Neural cell (in vitro differentiated cells): ENCODE measurements around the gene HSPB2. TPM values are rescaled to one million over a fixed set of nuclear protein-coding genes. Genes with fewer than 3 reads are reported as not detected.

ENCODE experiments used
- H2AFZ ChIP-seq: fragments of 200-600, 300-800 bp; sonication (generic), shearing (Covaris generic); 2 replicates; pipeline ENCODE4 v1.6.0; 2014; ENCODE audit warnings: low read depth, mild to moderate bottlenecking, antibody characterized with exemption, low read length, moderate library complexity
- H3F3A ChIP-seq: fragments of 200-600 bp; shearing (Covaris generic); 2 replicates; pipeline ENCODE4 v1.6.1; 2016; ENCODE audit warnings: mild to moderate bottlenecking, moderate library complexity, mixed read lengths, antibody characterized with exemption, low read length; ENCODE audit not compliant: insufficient read depth, poor library complexity, severe bottlenecking
- H3K27ac ChIP-seq: fragments of 200-600, 300-800 bp; sonication (generic), shearing (Covaris generic); 2 replicates; pipeline ENCODE4 v1.5.1; 2014; ENCODE audit warnings: mild to moderate bottlenecking, low read length, moderate library complexity
- H3K27me3 ChIP-seq: fragments of 300-800, 200-600 bp; sonication (generic), shearing (Covaris generic); 2 replicates; pipeline ENCODE4 v1.6.0; 2014; ENCODE audit warnings: mild to moderate bottlenecking, low read depth, low read length, moderate library complexity; ENCODE audit not compliant: insufficient read depth
- H3K36me3 ChIP-seq: fragments of 300-800, 200-600 bp; sonication (generic), shearing (Covaris generic); 2 replicates; pipeline ENCODE4 v1.5.1; 2014; ENCODE audit warnings: mild to moderate bottlenecking, antibody characterized with exemption, low read length, moderate library complexity; ENCODE audit not compliant: insufficient read depth
- H3K4me2 ChIP-seq: fragments of 300-800, 200-600 bp; sonication (generic), shearing (Covaris generic); 2 replicates; pipeline ENCODE4 v1.6.0; 2014; ENCODE audit warnings: mild to moderate bottlenecking, low read length
- H3K4me3 ChIP-seq: fragments of 300-800, 200-600 bp; sonication (generic), shearing (Covaris generic); 2 replicates; pipeline ENCODE4 v1.5.1; 2014; ENCODE audit warnings: mild to moderate bottlenecking, low read length, moderate library complexity
- H3K79me2 ChIP-seq: fragments of 200-600 bp; shearing (Covaris generic); replicated peaks from 2 replicates; pipeline ENCODE4 v1.6.0; 2014; ENCODE audit warnings: mild to moderate bottlenecking, low read length, moderate library complexity; ENCODE audit not compliant: insufficient read depth
- H3K9ac ChIP-seq: fragments of 300-800, 200-600 bp; sonication (generic), shearing (Covaris generic); 2 replicates; pipeline ENCODE4 v1.6.1; 2016; ENCODE audit warnings: mild to moderate bottlenecking, low read length, mixed read lengths
- H3K9me2 ChIP-seq: fragments of 200-600 bp; shearing (Covaris generic); 2 replicates; pipeline ENCODE4 v1.6.1; 2016; ENCODE audit warnings: mild to moderate bottlenecking, low read length, mixed read lengths; ENCODE audit not compliant: insufficient read depth
- H3K9me3 ChIP-seq: fragments of 200-600, 300-800 bp; sonication (generic), shearing (Covaris generic); 2 replicates; pipeline ENCODE4 v1.6.1; 2016; ENCODE audit warnings: mild to moderate bottlenecking, mixed run types, low read length, moderate library complexity, mixed read lengths
- H4K20me1 ChIP-seq: fragments of 200-600 bp; shearing (Covaris generic); 2 replicates; pipeline ENCODE4 v1.6.1; 2016; ENCODE audit warnings: mild to moderate bottlenecking, mixed run types; ENCODE audit not compliant: insufficient read depth
- EP300 ChIP-seq: fragments of 450-650 bp; conservative IDR thresholded peaks from 2 replicates; pipeline ENCODE4 v1.6.1; 2014; ENCODE audit warnings: antibody characterized with exemption, mild to moderate bottlenecking, moderate library complexity; ENCODE audit not compliant: poor library complexity, severe bottlenecking
- EZH2 ChIP-seq: fragments of 200-600, 300-800 bp; shearing (Covaris generic), sonication (generic); IDR thresholded peaks from 2 replicates; pipeline ENCODE4 v1.6.1; 2014; ENCODE audit warnings: antibody characterized with exemption, low read length, borderline replicate concordance, mild to moderate bottlenecking; ENCODE audit not compliant: insufficient read depth, poor library complexity, severe bottlenecking
- MXI1 ChIP-seq: fragments of 450-650 bp; conservative IDR thresholded peaks from 2 replicates; pipeline ENCODE4 v1.6.1; 2014; ENCODE audit warnings: antibody characterized with exemption, mild to moderate bottlenecking; ENCODE audit not compliant: poor library complexity, severe bottlenecking
- POLR2AphosphoS5 ChIP-seq: IDR thresholded peaks from 2 replicates; pipeline ENCODE4 v1.6.1; 2012
- RAD21 ChIP-seq: fragments of 450-650 bp; conservative IDR thresholded peaks from 2 replicates; pipeline ENCODE4 v1.6.1; 2014; ENCODE audit warnings: antibody characterized with exemption, mild to moderate bottlenecking, moderate library complexity
- REST ChIP-seq: IDR thresholded peaks from 2 replicates; pipeline ENCODE4 v1.6.1; 2012; ENCODE audit warnings: borderline replicate concordance
- SMC3 ChIP-seq: fragments of 450-650 bp; conservative IDR thresholded peaks from 2 replicates; pipeline ENCODE4 v1.6.1; 2014; ENCODE audit warnings: antibody characterized with exemption, mild to moderate bottlenecking, moderate library complexity; ENCODE audit not compliant: poor library complexity
- TAF1 ChIP-seq: IDR thresholded peaks from 2 replicates; pipeline ENCODE4 v1.6.1; 2012; ENCODE audit warnings: low read depth
- polyA plus RNA-seq: library from polyadenylated mRNA; depleted of rRNA; stranded (reverse); fragments of >200 nt; gene quantifications from 2 replicates; pipeline ENCODE4 v1.2.3, GENCODE V29; 2014
- TF ChIP-seq, protein P1 (sequence below): fragments of 450-650 bp; IDR thresholded peaks from 2 replicates; pipeline ENCODE4 v1.5.1; 2014; ENCODE audit warnings: antibody characterized with exemption, mild to moderate bottlenecking, moderate library complexity; ENCODE audit not compliant: poor library complexity, severe bottlenecking

HSPB2 gene
- polyA plus RNA-seq, 1 donor from 2014 or later, result not detected

DNA sequence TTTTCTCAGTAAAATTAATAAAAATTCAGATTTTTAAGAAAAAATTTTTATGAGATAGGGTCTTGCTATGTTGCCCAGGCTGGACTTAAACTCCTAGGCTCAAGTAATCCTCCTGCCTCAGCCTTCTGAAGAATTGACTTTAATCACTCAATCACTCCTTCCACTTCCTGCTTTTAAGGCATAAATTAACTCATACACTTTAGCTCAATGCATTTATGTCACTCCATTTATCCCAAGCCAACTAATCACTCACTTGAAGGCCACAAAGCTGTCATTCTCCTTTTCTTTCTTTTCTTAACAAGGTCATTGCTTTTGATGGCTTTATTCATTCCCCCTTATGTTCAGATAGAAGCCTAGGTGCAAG, 42.0 kb upstream of the HSPB2 start:
- Histone ChIP-seq H3F3A (peaks cover 3% of the 10 kb centered on the region), H3K4me2 (peak overlapping the region; percentile 64), H3K4me3 (peak overlapping the region; percentile 77), H3K27me3 (no peaks in the 10 kb centered on the region), H3K9me3 (no peaks in the 10 kb centered on the region), H2AFZ (peak overlapping the region; percentile 71), H3K9ac (peak overlapping the region; percentile 81), H3K36me3 (no peaks in the 10 kb centered on the region), H4K20me1 (no peaks in the 10 kb centered on the region), H3K9me2 (no peaks in the 10 kb centered on the region), H3K79me2 (peaks cover 16% of the 10 kb centered on the region), H3K27ac (peak overlapping the region; percentile 80)
- TF ChIP-seq REST (no peak), EP300 (no peak), TAF1 (no peak), RAD21 (no peak), POLR2AphosphoS5 (no peak), MXI1 (no peak), EZH2 (no peak), SMC3 (no peak)
- TF ChIP-seq, protein P1, sequence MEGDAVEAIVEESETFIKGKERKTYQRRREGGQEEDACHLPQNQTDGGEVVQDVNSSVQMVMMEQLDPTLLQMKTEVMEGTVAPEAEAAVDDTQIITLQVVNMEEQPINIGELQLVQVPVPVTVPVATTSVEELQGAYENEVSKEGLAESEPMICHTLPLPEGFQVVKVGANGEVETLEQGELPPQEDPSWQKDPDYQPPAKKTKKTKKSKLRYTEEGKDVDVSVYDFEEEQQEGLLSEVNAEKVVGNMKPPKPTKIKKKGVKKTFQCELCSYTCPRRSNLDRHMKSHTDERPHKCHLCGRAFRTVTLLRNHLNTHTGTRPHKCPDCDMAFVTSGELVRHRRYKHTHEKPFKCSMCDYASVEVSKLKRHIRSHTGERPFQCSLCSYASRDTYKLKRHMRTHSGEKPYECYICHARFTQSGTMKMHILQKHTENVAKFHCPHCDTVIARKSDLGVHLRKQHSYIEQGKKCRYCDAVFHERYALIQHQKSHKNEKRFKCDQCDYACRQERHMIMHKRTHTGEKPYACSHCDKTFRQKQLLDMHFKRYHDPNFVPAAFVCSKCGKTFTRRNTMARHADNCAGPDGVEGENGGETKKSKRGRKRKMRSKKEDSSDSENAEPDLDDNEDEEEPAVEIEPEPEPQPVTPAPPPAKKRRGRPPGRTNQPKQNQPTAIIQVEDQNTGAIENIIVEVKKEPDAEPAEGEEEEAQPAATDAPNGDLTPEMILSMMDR, result no peak

DNA sequence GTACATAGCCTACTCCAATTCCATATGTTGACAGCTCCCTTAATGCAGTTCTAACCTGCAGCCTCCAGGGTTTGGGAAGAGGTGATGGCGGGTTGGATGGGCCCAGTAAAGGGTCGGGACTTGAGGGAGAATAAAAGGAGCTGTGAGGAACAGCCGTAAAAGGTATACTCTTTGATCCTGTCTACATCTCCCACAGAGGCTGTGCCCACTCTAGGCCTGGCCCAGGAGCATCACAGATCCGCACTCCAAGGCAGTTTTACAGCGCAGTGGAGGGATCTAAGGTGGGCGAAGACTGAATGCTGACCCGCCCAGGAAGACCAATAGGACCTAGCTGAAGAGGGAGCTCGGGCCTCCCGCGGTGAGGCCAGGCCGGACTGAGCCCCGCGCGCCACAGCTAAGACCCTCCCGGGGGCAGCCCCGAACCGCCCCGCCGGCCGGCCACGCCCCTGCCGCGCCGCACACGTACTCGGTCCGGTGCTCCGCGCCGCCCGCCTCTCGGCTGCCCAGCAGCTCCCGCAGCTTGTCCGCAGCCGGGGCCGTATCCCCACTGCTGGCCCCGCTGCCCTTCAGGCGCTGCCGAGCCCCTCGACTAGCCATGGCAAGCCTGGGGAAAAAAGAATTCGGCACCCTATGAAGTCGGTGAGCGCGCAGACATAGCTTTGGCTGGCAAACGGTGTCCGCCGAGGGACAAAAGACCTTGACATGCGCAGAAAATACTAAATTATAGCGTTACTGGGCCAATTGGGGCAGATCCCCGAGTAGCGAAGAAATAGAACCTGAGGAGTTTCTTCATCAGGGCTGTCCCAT, 41.4 kb upstream of the HSPB2 start, which contains the start of gene ALG9:
Gene ALG9, minus strand, starts transcription at position 696 of the 807 bp plus-strand sequence. Its CDS starts 99 bp downstream, at position 597.
- peak within 1 kb of the TSS; percentile 71 for H2AFZ ChIP-seq
- no peaks in the 10 kb centered on the region for H3K9me3 ChIP-seq
- H3K9ac ChIP-seq, result peak within 1 kb of the TSS; percentile 81
- peaks cover 16% of the 10 kb centered on the region for H3K79me2 ChIP-seq
- H3K4me2 ChIP-seq, result peak within 1 kb of the TSS; percentile 64
- H3K9me2 ChIP-seq, result no peaks in the 10 kb centered on the region
- peak; percentile 60 for TF ChIP-seq POLR2AphosphoS5
- TF ChIP-seq, protein P1, result peak; percentile 60
- peak; percentile 83 for TF ChIP-seq REST
- TF ChIP-seq SMC3, result peak; percentile 25
- no peak for TF ChIP-seq RAD21
- TF ChIP-seq MXI1, result peak; percentile 86
- no peak for TF ChIP-seq TAF1
- TF ChIP-seq EZH2, result no peak
- TF ChIP-seq EP300, result peak; percentile 19
- H3F3A ChIP-seq, result peaks cover 3% of the 10 kb centered on the region
- H4K20me1 ChIP-seq, result no peaks in the 10 kb centered on the region
- no peaks in the 10 kb centered on the region for H3K27me3 ChIP-seq
- H3K36me3 ChIP-seq, result no peaks in the 10 kb centered on the region
- H3K27ac ChIP-seq, result peak within 1 kb of the TSS; percentile 80
- H3K4me3 ChIP-seq, result peak within 1 kb of the TSS; percentile 77
